Activated CD4-positive, alpha-beta T cell treated with anti-CD3 and anti-CD28 coated beads for 36 hours (primary cell): Measurements from ENCODE around the gene PTPN21. TPM values are rescaled to one million over a fixed set of nuclear protein-coding genes. Genes with fewer than 3 reads are reported as not detected.
"Not testable (repeated sequence)": the region's sequence is repeated elsewhere in the genome, so short reads cannot be mapped to it uniquely, and the experiment has no call there.

ENCODE experiments used
- ATAC-seq: fragments of 200-7000 bp; cut with Tn5 transposase; one replicate; pipeline ENCODE4 v1.10.0; 2021; ENCODE audit warnings: mild to moderate bottlenecking, moderate library complexity
- CTCF ChIA-PET: fragments of 350-600 bp; sonication (Branson Sonifier 250); formaldehyde crosslinking; loops from one replicate; lab custom pipeline; 2021; ENCODE audit warnings: antibody characterized with exemption; lab: Charles Lee
- POLR2A ChIA-PET: fragments of 350-600 bp; sonication (Branson Sonifier 250); formaldehyde crosslinking; loops from one replicate; lab custom pipeline; 2021; ENCODE audit warnings: antibody characterized with exemption, inconsistent platforms; lab: Charles Lee
- DNase-seq: peaks from one replicate; pipeline ENCODE4 v3.0.0-alpha.2; 2020
- H3K27ac Mint-ChIP-seq: one replicate; pipeline ENCODE4 v1.8.0; 2021; ENCODE audit warnings: mixed read lengths
- H3K27me3 Mint-ChIP-seq: one replicate; pipeline ENCODE4 v1.8.0; 2021; ENCODE audit warnings: mixed read lengths
- H3K36me3 Mint-ChIP-seq: one replicate; pipeline ENCODE4 v1.8.0; 2021; ENCODE audit warnings: low read depth, mixed read lengths
- H3K4me1 Mint-ChIP-seq: one replicate; pipeline ENCODE4 v1.8.0; 2021; ENCODE audit warnings: mixed read lengths
- H3K4me3 Mint-ChIP-seq: one replicate; pipeline ENCODE4 v1.8.0; 2021; ENCODE audit warnings: mild to moderate bottlenecking, moderate library complexity, mixed read lengths
- H3K9me3 Mint-ChIP-seq: one replicate; pipeline ENCODE4 v1.8.0; 2021; ENCODE audit warnings: low read depth, mixed read lengths
- intact Hi-C, 2 experiments: fragments of 100-400 bp; cut with DNase I in 1 of 2; cut with micrococcal nuclease in 1 of 2; formaldehyde crosslinking; loops; one replicate each; pipeline versions ENCODE4 v1.14.2 to v1.15.1; 2022 to 2024; cut with DNase I, micrococcal nuclease
- total RNA-seq, 2 experiments: library from RNA; stranded (reverse); gene quantifications; one replicate each; pipeline ENCODE4 v1.2.3, GENCODE V29; 2021

The PTPN21 gene
- total RNA-seq, 2 experiments from 2014 or later: 0.12 to 0.16 TPM

DNA sequence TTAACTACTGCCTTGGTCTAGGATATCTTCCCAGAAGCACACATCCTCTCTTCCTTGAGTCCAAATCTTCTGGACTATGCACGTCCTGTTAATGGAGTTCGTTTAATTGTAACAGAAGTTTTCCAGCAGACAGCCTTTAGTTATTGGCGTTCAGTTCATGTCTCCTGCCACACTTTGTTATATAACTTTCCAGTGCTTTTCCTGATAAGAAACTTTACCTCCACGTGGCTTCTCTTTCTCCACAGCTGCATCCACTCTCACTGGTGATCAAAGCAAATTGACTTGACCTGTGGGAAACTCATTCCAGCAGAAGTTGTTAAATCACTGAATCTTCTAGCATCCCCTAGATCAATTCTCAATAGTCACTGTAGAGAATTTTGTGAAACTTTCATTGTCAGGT lies 19.0 kb downstream of the PTPN21 start:
- Mint-ChIP-seq H3K9me3 (no peaks in the 10 kb centered on the region), H3K4me3 (no peak overlapping the region), H3K27ac (no peak overlapping the region), H3K27me3 (peaks cover 5% of the 10 kb centered on the region), H3K36me3 (no peaks in the 10 kb centered on the region), H3K4me1 (no peaks in the 10 kb centered on the region)
- intact Hi-C loops: no loop called here
- ATAC-seq (no peak), DNase-seq (no peak)
- CTCF ChIA-PET: interaction anchor here (0.9 to 1.3 kb wide), 2 partner anchors 11 to 44 kb away, joined by 3 to 6 read pairs; no protein-coding TSS in a partner anchor
- POLR2A ChIA-PET: no interaction called here

DNA sequence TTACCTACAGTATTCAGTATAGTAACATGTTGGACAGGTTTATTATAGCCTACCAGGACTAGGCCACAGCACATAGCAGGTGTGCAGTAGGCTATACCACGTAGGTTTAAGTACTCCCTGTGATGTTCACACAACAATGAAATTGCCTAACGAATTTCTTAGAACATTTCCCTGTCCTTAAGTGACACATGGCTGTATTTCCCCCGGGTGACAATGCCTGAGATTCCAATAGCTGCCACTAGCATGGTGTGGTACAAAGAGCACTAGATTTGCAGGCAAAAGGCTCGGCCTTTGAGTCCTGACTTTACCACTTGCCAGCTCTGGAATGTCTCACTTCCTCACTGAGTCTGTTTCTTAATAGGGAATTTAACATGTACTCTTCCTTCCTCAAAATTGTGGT lies 19.7 kb downstream of the PTPN21 start:
- H3K36me3 Mint-ChIP-seq: no peaks in the 10 kb centered on the region
- ATAC-seq (no peak), DNase-seq (no peak)
- ChIA-PET POLR2A (no interaction called here), CTCF (interaction anchor here (0.9 kb wide), 1 partner anchor 12 kb away, joined by 6 read pairs; no protein-coding TSS in a partner anchor)
- H3K27ac Mint-ChIP-seq: no peak overlapping the region
- intact Hi-C loops: no loop called here
- H3K27me3 Mint-ChIP-seq: peaks cover 9% of the 10 kb centered on the region
- H3K4me3 Mint-ChIP-seq: no peak overlapping the region
- H3K9me3 Mint-ChIP-seq: peaks cover 5% of the 10 kb centered on the region
- no peaks in the 10 kb centered on the region for H3K4me1 Mint-ChIP-seq

DNA sequence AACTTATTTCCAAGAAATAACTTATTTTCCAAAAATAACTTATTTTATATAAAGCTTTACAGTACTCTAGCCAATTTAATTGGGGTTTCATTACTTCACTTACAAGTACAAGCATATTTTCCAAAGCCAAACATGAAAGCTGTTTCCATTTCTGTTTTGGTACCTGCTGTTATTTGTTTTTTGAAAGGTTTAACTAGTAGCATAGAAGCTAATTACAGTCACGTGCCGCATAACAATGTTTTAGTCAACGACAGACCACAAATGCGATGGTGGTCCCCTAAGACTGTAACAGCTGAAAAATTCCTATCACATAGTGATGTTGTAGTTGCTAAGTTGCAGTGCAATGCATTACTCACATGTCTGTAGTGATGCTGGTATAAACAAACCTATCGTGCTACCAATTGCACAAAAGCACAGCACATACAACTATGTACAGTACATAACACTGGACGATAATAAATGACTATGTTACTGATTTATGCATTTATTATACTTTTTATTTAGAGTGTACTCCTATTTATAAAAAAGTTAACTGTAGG lies 21.7 kb downstream of the PTPN21 start:
- Mint-ChIP-seq H3K9me3 (peaks cover 10% of the 10 kb centered on the region), H3K4me3 (no peak overlapping the region), H3K36me3 (peaks cover 7% of the 10 kb centered on the region), H3K27me3 (peaks cover 15% of the 10 kb centered on the region), H3K27ac (no peak overlapping the region), H3K4me1 (no peaks in the 10 kb centered on the region)
- DNase-seq (no peak), ATAC-seq (no peak)
- intact Hi-C loops: no loop called here
- POLR2A ChIA-PET: no interaction called here
- CTCF ChIA-PET: no interaction called here

DNA sequence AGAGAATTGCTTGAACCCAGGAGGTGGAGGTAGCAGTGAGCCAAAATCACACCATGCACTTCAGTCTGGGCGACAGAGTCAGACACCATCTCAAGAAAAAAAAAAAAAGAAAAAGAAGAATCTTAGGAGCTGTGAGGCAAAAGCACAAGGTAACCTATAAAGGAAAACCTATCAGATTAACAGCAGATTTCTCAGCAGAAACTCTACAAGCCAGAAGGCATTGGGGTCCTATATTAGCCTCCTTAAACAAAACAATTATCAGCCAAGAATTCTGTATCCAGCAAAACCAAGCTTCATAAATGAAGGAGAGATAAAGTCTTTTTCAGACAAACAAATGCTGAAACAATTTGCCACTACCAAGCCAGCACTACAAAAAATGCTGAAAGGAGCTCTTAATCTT lies 24.9 kb downstream of the PTPN21 start:
- DNase-seq, intact Hi-C loops, H3K27ac Mint-ChIP-seq, H3K4me1 Mint-ChIP-seq, ATAC-seq, H3K4me3 Mint-ChIP-seq, H3K36me3 Mint-ChIP-seq: not testable (repeated sequence)
- H3K9me3 Mint-ChIP-seq: peaks cover 10% of the 10 kb centered on the region
- peaks cover 35% of the 10 kb centered on the region for H3K27me3 Mint-ChIP-seq
- CTCF ChIA-PET: interaction anchor here (0.7 kb wide), 1 partner anchor 91 kb away, joined by 3 read pairs; no protein-coding TSS in a partner anchor
- POLR2A ChIA-PET: interaction anchor here (0.6 kb wide), 1 partner anchor 157 kb away, joined by 4 read pairs; no protein-coding TSS in a partner anchor

- no peak for DNase-seq
- ChIA-PET CTCF (interaction anchor here (1.5 to 1.6 kb wide), 2 partner anchors 9 to 29 kb away, joined by 4 to 5 read pairs; no protein-coding TSS in a partner anchor), POLR2A (no interaction called here)
- Mint-ChIP-seq H3K9me3 (no peaks in the 10 kb centered on the region), H3K4me1 (no peaks in the 10 kb centered on the region), H3K27ac (no peak overlapping the region), H3K4me3 (no peak overlapping the region), H3K36me3 (no peaks in the 10 kb centered on the region), H3K27me3 (peaks cover 23% of the 10 kb centered on the region)
- intact Hi-C loops: no loop called here
- ATAC-seq: no peak
Measured at GRCh38 chr14:88522393-88522792, 32.4 kb downstream of the PTPN21 start.

- ChIA-PET POLR2A (no interaction called here), CTCF (interaction anchor here (1.5 to 1.6 kb wide), 2 partner anchors 8 to 28 kb away, joined by 4 to 5 read pairs; no protein-coding TSS in a partner anchor)
- H3K27ac Mint-ChIP-seq: no peak overlapping the region
- ATAC-seq: no peak
- no peak overlapping the region for H3K4me3 Mint-ChIP-seq
- no peaks in the 10 kb centered on the region for H3K4me1 Mint-ChIP-seq
- H3K36me3 Mint-ChIP-seq: no peaks in the 10 kb centered on the region
- intact Hi-C loops: no loop called here
- H3K27me3 Mint-ChIP-seq: peaks cover 18% of the 10 kb centered on the region
- H3K9me3 Mint-ChIP-seq: no peaks in the 10 kb centered on the region
- no peak for DNase-seq
Measured at GRCh38 chr14:88521818-88522217, 33.0 kb downstream of the PTPN21 start.

DNA sequence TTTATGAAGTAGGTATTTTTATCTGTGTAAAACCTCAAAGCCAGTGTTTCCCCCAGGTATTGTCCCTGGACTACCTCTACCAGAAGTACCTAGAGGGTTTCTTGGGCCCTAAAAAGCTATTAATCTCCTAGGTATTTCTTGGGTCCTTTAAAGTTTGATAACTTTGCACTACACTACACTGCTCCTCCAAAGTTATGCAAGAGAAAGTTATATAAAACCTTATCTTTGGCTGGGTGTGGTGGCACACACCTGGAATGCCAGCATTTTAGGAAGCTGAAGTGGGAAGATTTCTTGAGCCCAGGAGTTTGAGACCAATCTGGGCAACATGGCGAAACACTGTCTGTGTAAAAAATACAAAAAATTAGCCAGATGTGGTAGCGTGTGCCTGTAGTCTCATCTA lies 34.9 kb downstream of the PTPN21 start:
- CTCF ChIA-PET: no interaction called here
- intact Hi-C loops: no loop called here
- DNase-seq (no peak), ATAC-seq (no peak)
- no peaks in the 10 kb centered on the region for H3K9me3 Mint-ChIP-seq
- no peaks in the 10 kb centered on the region for H3K4me1 Mint-ChIP-seq
- H3K36me3 Mint-ChIP-seq: no peaks in the 10 kb centered on the region
- POLR2A ChIA-PET: interaction anchor here (0.6 kb wide), 1 partner anchor 30 kb away, joined by 5 read pairs; no protein-coding TSS in a partner anchor
- H3K4me3 Mint-ChIP-seq: no peak overlapping the region
- H3K27me3 Mint-ChIP-seq: peaks cover 16% of the 10 kb centered on the region
- H3K27ac Mint-ChIP-seq: no peak overlapping the region

- Mint-ChIP-seq H3K4me3 (no peak overlapping the region), H3K4me1 (no peaks in the 10 kb centered on the region), H3K36me3 (no peaks in the 10 kb centered on the region), H3K27ac (no peak overlapping the region), H3K27me3 (peaks cover 20% of the 10 kb centered on the region), H3K9me3 (no peaks in the 10 kb centered on the region)
- CTCF ChIA-PET: no interaction called here
- intact Hi-C loops: no loop called here
- ATAC-seq (no peak), DNase-seq (no peak)
- POLR2A ChIA-PET: interaction anchor here (0.5 kb wide), 1 partner anchor 32 kb away, joined by 3 read pairs; no protein-coding TSS in a partner anchor
Measured at GRCh38 chr14:88518592-88519512, 36.0 kb downstream of the PTPN21 start.

- Mint-ChIP-seq H3K4me3 (no peak overlapping the region), H3K27ac (no peak overlapping the region), H3K36me3 (no peaks in the 10 kb centered on the region), H3K4me1 (no peaks in the 10 kb centered on the region), H3K27me3 (peaks cover 16% of the 10 kb centered on the region), H3K9me3 (no peaks in the 10 kb centered on the region)
- CTCF ChIA-PET: no interaction called here
- POLR2A ChIA-PET: no interaction called here
- intact Hi-C loops: no loop called here
- DNase-seq: no peak
- ATAC-seq: no peak
Measured at GRCh38 chr14:88516861-88517357, 37.9 kb downstream of the PTPN21 start.

DNA sequence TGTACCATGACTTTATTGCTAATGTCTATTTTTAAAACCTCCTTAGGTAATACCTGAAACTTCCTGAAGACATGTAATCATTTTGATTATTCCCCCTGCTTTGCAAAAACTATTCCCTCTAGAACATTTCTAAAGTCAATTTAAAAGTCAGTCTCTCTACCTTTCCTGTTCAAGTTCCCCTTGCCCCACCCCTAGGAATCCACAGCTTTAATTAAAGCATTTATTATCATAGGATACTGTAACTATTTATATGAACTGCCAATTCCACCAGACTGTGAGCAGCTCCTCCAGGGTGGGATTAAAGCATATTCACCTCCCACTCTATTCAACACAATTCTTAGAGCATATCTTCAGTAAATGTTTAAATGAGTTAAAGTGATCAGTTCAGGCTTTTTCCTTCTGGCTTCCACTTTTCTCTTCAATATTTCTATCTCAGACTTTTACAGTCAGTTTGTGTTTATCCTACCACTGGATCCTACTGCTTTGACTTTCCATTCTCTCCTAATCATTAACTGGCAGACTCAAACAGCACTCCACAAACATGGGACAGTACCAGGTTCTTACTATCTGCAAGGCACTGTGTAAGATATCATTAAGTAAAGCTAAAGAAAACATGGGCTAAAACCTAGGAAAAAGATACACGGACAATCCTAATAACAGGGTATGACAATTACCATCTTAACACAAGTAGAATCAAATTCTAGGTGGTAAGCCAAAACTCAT lies 39.1 kb downstream of the PTPN21 start:
- Mint-ChIP-seq H3K36me3 (no peaks in the 10 kb centered on the region), H3K27me3 (peaks cover 15% of the 10 kb centered on the region), H3K27ac (no peak overlapping the region), H3K4me3 (no peak overlapping the region), H3K4me1 (no peaks in the 10 kb centered on the region), H3K9me3 (no peaks in the 10 kb centered on the region)
- ChIA-PET POLR2A (no interaction called here), CTCF (interaction anchor here (0.9 to 1.1 kb wide), 2 partner anchors 23 to 51 kb away, joined by 3 to 4 read pairs; no protein-coding TSS in a partner anchor)
- intact Hi-C loops: no loop called here
- DNase-seq (no peak), ATAC-seq (no peak)

DNA sequence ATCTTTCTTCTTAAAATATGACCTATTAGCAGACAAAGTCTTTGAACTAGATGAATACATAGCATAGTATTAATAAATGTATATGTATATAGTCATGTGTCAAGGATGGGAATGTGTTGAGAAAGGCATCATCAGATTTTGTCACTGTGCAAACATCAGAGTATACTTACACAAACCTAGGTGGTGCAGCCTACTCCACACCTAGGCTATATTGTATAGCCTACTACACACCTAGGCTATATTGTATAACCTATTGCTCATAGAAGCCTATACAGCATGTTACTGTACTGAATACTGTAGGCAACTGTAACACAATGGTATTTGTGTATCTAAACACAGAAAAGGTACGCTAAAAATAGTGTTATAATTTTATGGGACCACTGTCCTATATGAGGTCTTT lies 47.6 kb downstream of the PTPN21 start:
- H3K4me3 Mint-ChIP-seq: no peak overlapping the region
- intact Hi-C loops: no loop called here
- H3K9me3 Mint-ChIP-seq: no peaks in the 10 kb centered on the region
- peaks cover 12% of the 10 kb centered on the region for H3K27me3 Mint-ChIP-seq
- ChIA-PET CTCF (no interaction called here), POLR2A (no interaction called here)
- ATAC-seq (no peak), DNase-seq (no peak)
- no peaks in the 10 kb centered on the region for H3K4me1 Mint-ChIP-seq
- H3K27ac Mint-ChIP-seq: no peak overlapping the region
- no peaks in the 10 kb centered on the region for H3K36me3 Mint-ChIP-seq
